OCI-LY1 (cell line): ENCODE data around the gene GPT2.

Source experiments
- H2AFZ ChIP-seq: fragments of 200-600 bp; sonication (generic), shearing (Covaris generic); 2 replicates; pipeline ENCODE4 v1.6.0; 2014; ENCODE audit warnings: antibody characterized with exemption, mild to moderate bottlenecking, low read length
- H3F3A ChIP-seq: fragments of 200-600 bp; sonication (generic), shearing (Covaris generic); 2 replicates; pipeline ENCODE4 v1.6.0; 2014; ENCODE audit warnings: mild to moderate bottlenecking, antibody characterized with exemption, low read length, moderate library complexity; ENCODE audit not compliant: insufficient read depth
- H3K27ac ChIP-seq: fragments of 200-600 bp; sonication (generic); 2 replicates; pipeline ENCODE4 v1.5.1; 2014; ENCODE audit warnings: low read length, mixed run types, mild to moderate bottlenecking, low read depth; ENCODE audit not compliant: poor library complexity, severe bottlenecking
- H3K27me3 ChIP-seq: fragments of 200-600 bp; sonication (generic); 2 replicates; pipeline ENCODE4 v1.6.0; 2014; ENCODE audit warnings: antibody characterized with exemption, mild to moderate bottlenecking, low read length, moderate library complexity; ENCODE audit not compliant: insufficient read depth
- H3K36me3 ChIP-seq: fragments of 200-600 bp; sonication (generic); 2 replicates; pipeline ENCODE4 v1.6.1; 2014; ENCODE audit warnings: mild to moderate bottlenecking, antibody characterized with exemption, low read length, moderate library complexity, mixed read lengths; ENCODE audit not compliant: insufficient read depth
- H3K4me1 ChIP-seq: fragments of 200-600 bp; sonication (generic); 2 replicates; pipeline ENCODE4 v1.5.1; 2014; ENCODE audit warnings: mild to moderate bottlenecking, low read length, moderate library complexity; ENCODE audit not compliant: insufficient read depth, severe bottlenecking
- H3K4me2 ChIP-seq: fragments of 200-600 bp; sonication (generic), shearing (Covaris generic); 2 replicates; pipeline ENCODE4 v1.6.1; 2014; ENCODE audit warnings: low read length
- H3K4me3 ChIP-seq: fragments of 200-600 bp; sonication (generic); 2 replicates; pipeline ENCODE4 v1.5.1; 2014; ENCODE audit warnings: low read length, low read depth, mild to moderate bottlenecking, mixed read lengths; ENCODE audit not compliant: poor library complexity, severe bottlenecking
- H3K79me2 ChIP-seq: fragments of 200-600 bp; shearing (Covaris generic); 2 replicates; pipeline ENCODE4 v1.6.1; 2016; ENCODE audit warnings: mixed run types, low read length, mixed read lengths; ENCODE audit not compliant: insufficient read depth
- H3K9ac ChIP-seq: fragments of 200-600 bp; sonication (generic), shearing (Covaris generic); 2 replicates; pipeline ENCODE4 v1.6.1; 2014; ENCODE audit warnings: mild to moderate bottlenecking, low read length, mixed read lengths
- H3K9me2 ChIP-seq: fragments of 200-600 bp; sonication (generic), shearing (Covaris generic); 2 replicates; pipeline ENCODE4 v1.6.1; 2014; ENCODE audit warnings: low read depth, mild to moderate bottlenecking, low read length, mixed read lengths
- H3K9me3 ChIP-seq: fragments of 200-600 bp; shearing (Covaris generic); 2 replicates; pipeline ENCODE4 v1.6.1; 2014; ENCODE audit warnings: low read length, mixed read lengths
- H4K20me1 ChIP-seq: fragments of 200-600 bp; sonication (generic), shearing (Covaris generic); 2 replicates; pipeline ENCODE4 v1.6.0; 2016; ENCODE audit warnings: mild to moderate bottlenecking, low read length; ENCODE audit not compliant: insufficient read depth
- EZH2 ChIP-seq: fragments of 200-600 bp; sonication (generic), shearing (Covaris generic); IDR thresholded peaks from 2 replicates; pipeline ENCODE4 v1.8.0; 2017; ENCODE audit warnings: borderline replicate concordance, mixed run types, mild to moderate bottlenecking, antibody characterized with exemption, low read length, moderate library complexity, mixed read lengths
- TF ChIP-seq, protein P1 (sequence below): fragments of 200-600 bp; sonication (generic), shearing (Covaris generic); IDR thresholded peaks from 2 replicates; pipeline ENCODE4 v1.5.1; 2017; ENCODE audit warnings: mild to moderate bottlenecking, antibody characterized with exemption, low read length, moderate library complexity, mixed read lengths

Gene GPT2

DNA sequence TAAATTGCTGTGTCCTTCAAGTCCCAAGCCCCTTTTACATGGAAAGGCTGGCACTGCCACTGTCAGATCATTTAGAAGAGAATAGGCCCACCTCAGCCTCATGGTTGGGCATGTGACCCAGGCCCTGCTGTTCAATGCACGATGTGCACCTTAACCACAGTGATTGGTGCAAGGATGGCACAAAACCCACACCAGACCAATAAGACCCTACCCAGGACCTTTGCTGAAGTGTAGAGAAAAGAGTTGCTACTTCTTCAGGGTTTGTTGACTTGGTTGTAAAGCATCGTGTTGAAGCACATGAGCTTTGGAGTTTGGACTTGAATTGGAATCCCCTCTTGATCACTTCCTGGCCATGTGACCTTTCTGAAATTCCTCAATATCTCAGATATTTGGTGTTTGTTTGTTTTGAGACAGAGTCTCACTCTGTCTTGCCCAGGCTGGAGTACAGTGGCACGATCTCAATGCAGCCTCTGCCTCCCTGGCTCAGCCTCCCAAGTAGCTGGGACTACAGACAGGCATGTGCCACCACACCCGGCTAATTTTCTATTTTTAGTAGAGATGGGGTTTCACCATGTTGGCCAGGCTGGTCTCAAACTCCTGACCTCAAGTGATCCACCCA, 64.5 kb downstream of the GPT2 start:
- no peaks in the 10 kb centered on the region for H3K36me3 ChIP-seq
- no peak overlapping the region for H3K4me3 ChIP-seq
- H3K9me3 ChIP-seq, result no peaks in the 10 kb centered on the region
- H3K9me2 ChIP-seq, result no peaks in the 10 kb centered on the region
- H3K27ac ChIP-seq, result no peak overlapping the region
- H2AFZ ChIP-seq, result no peak overlapping the region
- no peaks in the 10 kb centered on the region for H3K79me2 ChIP-seq
- no peaks in the 10 kb centered on the region for H3F3A ChIP-seq
- no peaks in the 10 kb centered on the region for H4K20me1 ChIP-seq
- no peak overlapping the region for H3K4me2 ChIP-seq
- H3K9ac ChIP-seq, result no peak overlapping the region
- no peaks in the 10 kb centered on the region for H3K4me1 ChIP-seq
- TF ChIP-seq, protein P1, sequence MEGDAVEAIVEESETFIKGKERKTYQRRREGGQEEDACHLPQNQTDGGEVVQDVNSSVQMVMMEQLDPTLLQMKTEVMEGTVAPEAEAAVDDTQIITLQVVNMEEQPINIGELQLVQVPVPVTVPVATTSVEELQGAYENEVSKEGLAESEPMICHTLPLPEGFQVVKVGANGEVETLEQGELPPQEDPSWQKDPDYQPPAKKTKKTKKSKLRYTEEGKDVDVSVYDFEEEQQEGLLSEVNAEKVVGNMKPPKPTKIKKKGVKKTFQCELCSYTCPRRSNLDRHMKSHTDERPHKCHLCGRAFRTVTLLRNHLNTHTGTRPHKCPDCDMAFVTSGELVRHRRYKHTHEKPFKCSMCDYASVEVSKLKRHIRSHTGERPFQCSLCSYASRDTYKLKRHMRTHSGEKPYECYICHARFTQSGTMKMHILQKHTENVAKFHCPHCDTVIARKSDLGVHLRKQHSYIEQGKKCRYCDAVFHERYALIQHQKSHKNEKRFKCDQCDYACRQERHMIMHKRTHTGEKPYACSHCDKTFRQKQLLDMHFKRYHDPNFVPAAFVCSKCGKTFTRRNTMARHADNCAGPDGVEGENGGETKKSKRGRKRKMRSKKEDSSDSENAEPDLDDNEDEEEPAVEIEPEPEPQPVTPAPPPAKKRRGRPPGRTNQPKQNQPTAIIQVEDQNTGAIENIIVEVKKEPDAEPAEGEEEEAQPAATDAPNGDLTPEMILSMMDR, result no peak
- no peak for TF ChIP-seq EZH2
- H3K27me3 ChIP-seq, result no peaks in the 10 kb centered on the region

- Histone ChIP-seq H3K36me3 (peaks cover 3% of the 10 kb centered on the region; the same call in 1 of the 2 replicates), H2AFZ (no peak overlapping the region), H3K27ac (no peak overlapping the region), H3K79me2 (no peaks in the 10 kb centered on the region), H3K9me3 (no peaks in the 10 kb centered on the region), H4K20me1 (no peaks in the 10 kb centered on the region), H3K4me2 (no peak overlapping the region), H3K4me3 (no peak overlapping the region), H3K9ac (no peak overlapping the region), H3K27me3 (no peaks in the 10 kb centered on the region), H3F3A (no peaks in the 10 kb centered on the region), H3K9me2 (no peaks in the 10 kb centered on the region), H3K4me1 (no peaks in the 10 kb centered on the region)
- no peak for TF ChIP-seq EZH2
- TF ChIP-seq, protein P1, result no peak
Observed at GRCh38 chr16:46949241-46949892, 65.2 kb downstream of the GPT2 start.

- Histone ChIP-seq H3K9me2 (no peaks in the 10 kb centered on the region), H3K27ac (no peak overlapping the region), H3K9me3 (no peaks in the 10 kb centered on the region), H3K4me1 (no peaks in the 10 kb centered on the region), H3K4me2 (no peak overlapping the region), H3K4me3 (no peak overlapping the region), H3F3A (no peaks in the 10 kb centered on the region), H3K79me2 (no peaks in the 10 kb centered on the region), H3K9ac (no peak overlapping the region), H4K20me1 (no peaks in the 10 kb centered on the region), H2AFZ (no peak overlapping the region), H3K36me3 (peaks cover 9% of the 10 kb centered on the region; the same call in 1 of the 2 replicates), H3K27me3 (no peaks in the 10 kb centered on the region)
- TF ChIP-seq, protein P1, result no peak
- TF ChIP-seq EZH2, result no peak
Observed at GRCh38 chr16:46950009-46950408, 65.8 kb downstream of the GPT2 start.
